Measurements from ENCODE around the gene ATAD2B.

The ATAD2B gene

GRCh38 chr2:23941644-23942043 lies 14.7 kb upstream of the ATAD2B start:
- H4K20me1 ChIP-seq (ENCODE audit: insufficient read depth): no peaks in the 10 kb centered on the region; the same call in 1 of the 2 replicates
- no peak overlapping the region for H3K4me3 ChIP-seq (IDR thresholded peaks at IDR 0.05; ENCODE audit: insufficient read depth, low read depth, low read length)
- no peak overlapping the region for H2AFZ ChIP-seq (ENCODE audit: low read depth)
- H3K4me1 ChIP-seq (ENCODE audit: low read depth, poor library complexity, severe bottlenecking): peaks cover 13% of the 10 kb centered on the region
- H3K36me3 ChIP-seq (ENCODE audit: insufficient read depth): no peaks in the 10 kb centered on the region
- TF ChIP-seq CTCF (conservative IDR thresholded peaks at IDR 0.05; ENCODE audit: low read depth, low read length): no peak
- peaks cover 45% of the 10 kb centered on the region for H3K79me2 ChIP-seq (ENCODE audit: insufficient read depth, low read depth)
- no peaks in the 10 kb centered on the region for H3K27me3 ChIP-seq (ENCODE audit: insufficient read depth, low read depth)
- no peak overlapping the region for H3K27ac ChIP-seq
- no peak overlapping the region for H3K9ac ChIP-seq
- H3K4me2 ChIP-seq: peak overlapping the region; percentile 87

GRCh38 chr2:23940718-23941620 lies 14.0 kb upstream of the ATAD2B start:
- Histone ChIP-seq H3K4me2 (peak overlapping the region; percentile 87), H3K27me3 (ENCODE audit: insufficient read depth, low read depth) (no peaks in the 10 kb centered on the region), H4K20me1 (ENCODE audit: insufficient read depth) (no peaks in the 10 kb centered on the region; the same call in 1 of the 2 replicates), H3K4me3 (IDR thresholded peaks at IDR 0.05; ENCODE audit: insufficient read depth, low read depth, low read length) (peak overlapping the region; percentile 63), H2AFZ (ENCODE audit: low read depth) (peak overlapping the region; percentile 95), H3K27ac (peak overlapping the region; percentile 84), H3K4me1 (ENCODE audit: low read depth, poor library complexity, severe bottlenecking) (peaks cover 13% of the 10 kb centered on the region), H3K79me2 (ENCODE audit: insufficient read depth, low read depth) (peaks cover 41% of the 10 kb centered on the region), H3K9ac (peak overlapping the region; percentile 80), H3K36me3 (ENCODE audit: insufficient read depth) (no peaks in the 10 kb centered on the region)
- TF ChIP-seq CTCF (conservative IDR thresholded peaks at IDR 0.05; ENCODE audit: low read depth, low read length): no peak

- H3K4me2 ChIP-seq: peak within 1 kb of the TSS; percentile 87
- peak within 1 kb of the TSS; percentile 80 for H3K9ac ChIP-seq
- no peaks in the 10 kb centered on the region; the same call in 1 of the 2 replicates for H4K20me1 ChIP-seq (ENCODE audit: insufficient read depth)
- H3K4me3 ChIP-seq (IDR thresholded peaks at IDR 0.05; ENCODE audit: insufficient read depth, low read depth, low read length): peak within 1 kb of the TSS; percentile 63
- H3K79me2 ChIP-seq (ENCODE audit: insufficient read depth, low read depth): peaks cover 37% of the 10 kb centered on the region
- no peak for TF ChIP-seq CTCF (conservative IDR thresholded peaks at IDR 0.05; ENCODE audit: low read depth, low read length)
- peaks cover 13% of the 10 kb centered on the region for H3K4me1 ChIP-seq (ENCODE audit: low read depth, poor library complexity, severe bottlenecking)
- H2AFZ ChIP-seq (ENCODE audit: low read depth): peak within 1 kb of the TSS; percentile 95
- H3K27me3 ChIP-seq (ENCODE audit: insufficient read depth, low read depth): no peaks in the 10 kb centered on the region
- no peaks in the 10 kb centered on the region for H3K36me3 ChIP-seq (ENCODE audit: insufficient read depth)
- peak within 1 kb of the TSS; percentile 84 for H3K27ac ChIP-seq
These were observed 13.2 kb upstream of the ATAD2B start, which contains the start of gene UBXN2A for GRCh38 chr2:23939987-23940717. UBXN2A (plus strand) TSS chr2:23940463; CDS start chr2:23958315, 17,852 bp downstream.

GRCh38 chr2:23934259-23934658 lies 7.3 kb upstream of the ATAD2B start:
- H3K36me3 ChIP-seq (ENCODE audit: insufficient read depth): no peaks in the 10 kb centered on the region
- TF ChIP-seq CTCF (conservative IDR thresholded peaks at IDR 0.05; ENCODE audit: low read depth, low read length): no peak

More at GRCh38 chr2:23934259-23934658, 7.3 kb upstream of the ATAD2B start:
- Histone ChIP-seq H3K4me2 (no peak overlapping the region), H3K79me2 (ENCODE audit: insufficient read depth, low read depth) (no peaks in the 10 kb centered on the region), H3K27me3 (ENCODE audit: insufficient read depth, low read depth) (no peaks in the 10 kb centered on the region), H2AFZ (ENCODE audit: low read depth) (no peak overlapping the region), H4K20me1 (ENCODE audit: insufficient read depth) (no peaks in the 10 kb centered on the region), H3K4me3 (IDR thresholded peaks at IDR 0.05; ENCODE audit: insufficient read depth, low read depth, low read length) (no peak overlapping the region), H3K4me1 (ENCODE audit: low read depth, poor library complexity, severe bottlenecking) (peaks cover 5% of the 10 kb centered on the region), H3K27ac (no peak overlapping the region), H3K9ac (no peak overlapping the region)
